Naive B cell (primary cell): ENCODE results near the gene CDADC1. TPM values are rescaled to one million over a fixed set of nuclear protein-coding genes. Genes with fewer than 3 reads are reported as not detected.

Experiments used
- ATAC-seq, 2 donors: fragments of 150-1000 bp; cut with Tn5 transposase; 2 replicates each; pipeline ENCODE4 v1.10.0; 2021; ENCODE audit warnings: low read depth in 2 of 2, mild to moderate bottlenecking in 2 of 2, moderate library complexity in 2 of 2
- DNase-seq: peaks from one replicate; pipeline ENCODE4 v3.0.0; 2022
- H3K27ac Mint-ChIP-seq, 6 donors: one replicate each; pipeline ENCODE4 v1.8.0; 2020 to 2022; ENCODE audit warnings: mild to moderate bottlenecking in 6 of 6, mixed read lengths in 6 of 6, moderate library complexity in 5 of 6, inconsistent platforms in 2 of 6
- H3K27me3 Mint-ChIP-seq, 3 donors: one replicate each; pipeline ENCODE4 v1.8.0; 2021 to 2022; ENCODE audit warnings: mixed read lengths in 3 of 3, mild to moderate bottlenecking in 1 of 3
- H3K36me3 Mint-ChIP-seq, 2 donors: one replicate each; pipeline ENCODE4 v1.8.0; 2020 to 2022; ENCODE audit warnings: mixed read lengths in 2 of 2, inconsistent platforms in 1 of 2, mild to moderate bottlenecking in 1 of 2
- H3K4me1 Mint-ChIP-seq, 3 donors: one replicate each; pipeline ENCODE4 v1.8.0; 2020 to 2022; ENCODE audit warnings: mixed read lengths in 3 of 3, inconsistent platforms in 1 of 3, mild to moderate bottlenecking in 1 of 3, moderate library complexity in 1 of 3
- H3K4me3 Mint-ChIP-seq, 8 donors: one replicate each; pipeline ENCODE4 v1.8.0; 2020 to 2022; ENCODE audit warnings: mild to moderate bottlenecking in 8 of 8, mixed read lengths in 8 of 8, moderate library complexity in 8 of 8, inconsistent platforms in 2 of 8
- H3K9me3 Mint-ChIP-seq, 7 donors: one replicate each; pipeline ENCODE4 v1.8.0; 2020 to 2022; ENCODE audit warnings: mixed read lengths in 7 of 7, mild to moderate bottlenecking in 5 of 7, inconsistent platforms in 2 of 7, moderate library complexity in 1 of 7
- polyA plus RNA-seq, 6 donors: library from polyadenylated mRNA; unstranded; fragments of 300-500 nt; fragmentation: Illumina TruSeq; gene quantifications; one replicate each; pipeline ENCODE4 v1.2.3, GENCODE V29; 2021; ENCODE audit warnings: low read depth in 6 of 6

CDADC1 gene
- polyA plus RNA-seq, 6 donors from 2014 or later, result 1.8 to 8.0 (median 6.0) TPM

DNA sequence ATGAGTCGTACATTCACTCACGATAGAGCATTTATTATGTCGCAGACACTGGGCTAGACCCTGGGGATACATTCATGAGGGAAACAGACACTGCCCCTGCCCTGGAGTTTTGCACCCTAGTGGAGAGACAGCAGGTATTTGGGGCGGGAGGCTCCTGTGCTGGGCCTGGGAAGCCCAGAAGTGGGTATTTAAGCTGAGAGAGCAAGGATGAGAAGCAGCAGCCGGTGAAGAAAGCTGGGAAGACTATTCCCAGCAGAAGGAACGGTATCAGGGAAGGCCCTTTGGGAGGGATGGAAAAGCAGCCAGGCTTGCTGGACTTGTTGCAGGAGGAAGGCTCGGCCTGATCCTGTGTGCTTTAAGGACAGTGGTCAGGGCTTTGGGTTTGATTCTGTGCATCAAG is 54.5 kb downstream of the CDADC1 start:
- Mint-ChIP-seq H3K27me3 (no peaks in the 10 kb centered on the region), H3K9me3 (no peaks in the 10 kb centered on the region), H3K4me1 (peaks cover 14 to 25% (median 25%) of the 10 kb centered on the region in 3 donors), H3K36me3 (no peaks in the 10 kb centered on the region), H3K27ac (peak overlapping the region in 4 of 6 donors; percentile 33 to 83 (median 52)), H3K4me3 (peak overlapping the region in 4 of 8 donors; percentile 37 to 88 (median 52))
- ATAC-seq, result no peak
- DNase-seq, result no peak

- Mint-ChIP-seq H3K36me3 (no peaks in the 10 kb centered on the region), H3K4me1 (peaks cover 14 to 25% (median 25%) of the 10 kb centered on the region in 3 donors), H3K27ac (peak overlapping the region in 1 of 6 donors; percentile 40), H3K9me3 (no peaks in the 10 kb centered on the region), H3K27me3 (no peaks in the 10 kb centered on the region), H3K4me3 (no peak overlapping the region)
- no peak for ATAC-seq
- DNase-seq, result no peak
Measured at GRCh38 chr13:49302817-49303216, 55.1 kb downstream of the CDADC1 start.

DNA sequence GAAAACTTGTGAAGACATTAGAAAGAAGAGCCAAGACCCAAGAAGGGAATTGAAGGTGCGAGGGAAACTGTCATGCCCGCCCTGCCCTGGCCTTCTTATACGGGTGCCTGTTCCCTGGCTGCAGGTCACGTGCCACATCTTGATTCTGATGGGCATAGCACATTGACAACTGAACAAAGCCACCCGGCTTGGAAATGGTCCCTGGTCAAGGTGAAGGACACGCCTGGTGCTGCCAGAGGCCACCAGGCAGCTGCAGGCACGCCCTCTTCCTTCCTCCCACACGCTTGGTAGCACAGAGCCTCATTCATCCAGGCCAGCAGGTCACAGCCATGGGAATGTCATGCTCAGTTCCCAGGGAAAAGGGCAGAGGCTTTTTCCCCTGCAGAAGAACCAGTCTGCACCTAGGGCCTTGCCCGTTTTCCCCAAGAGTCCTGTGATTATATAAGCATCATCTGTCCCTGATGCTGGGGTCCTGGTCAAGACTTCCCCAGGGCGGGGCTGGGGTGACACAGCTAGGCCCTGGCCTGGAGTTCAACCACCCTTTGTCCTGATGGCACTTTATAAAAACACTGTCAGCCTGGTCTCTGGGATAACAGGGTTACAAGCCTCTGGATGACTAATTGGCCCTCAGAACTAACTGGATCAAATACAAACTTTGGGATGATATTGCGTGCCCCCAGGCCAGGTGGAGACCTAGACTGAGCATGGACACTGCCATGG is 56.0 kb downstream of the CDADC1 start:
- DNase-seq, result no peak
- H3K27me3 Mint-ChIP-seq, result no peaks in the 10 kb centered on the region
- peaks cover 14 to 25% (median 25%) of the 10 kb centered on the region in 3 donors for H3K4me1 Mint-ChIP-seq
- ATAC-seq, result no peak
- H3K9me3 Mint-ChIP-seq, result no peaks in the 10 kb centered on the region
- no peak overlapping the region for H3K4me3 Mint-ChIP-seq
- no peaks in the 10 kb centered on the region for H3K36me3 Mint-ChIP-seq
- H3K27ac Mint-ChIP-seq, result peak overlapping the region in 2 of 6 donors; percentile 47 to 86

GRCh38 chr13:49304356-49304755 is 56.6 kb downstream of the CDADC1 start:
- ATAC-seq (no peak), DNase-seq (no peak)
- Mint-ChIP-seq H3K27ac (peak overlapping the region in 1 of 6 donors; percentile 68), H3K4me3 (no peak overlapping the region), H3K4me1 (peaks cover 14 to 25% (median 25%) of the 10 kb centered on the region in 3 donors), H3K9me3 (no peaks in the 10 kb centered on the region), H3K27me3 (no peaks in the 10 kb centered on the region), H3K36me3 (no peaks in the 10 kb centered on the region)

DNA sequence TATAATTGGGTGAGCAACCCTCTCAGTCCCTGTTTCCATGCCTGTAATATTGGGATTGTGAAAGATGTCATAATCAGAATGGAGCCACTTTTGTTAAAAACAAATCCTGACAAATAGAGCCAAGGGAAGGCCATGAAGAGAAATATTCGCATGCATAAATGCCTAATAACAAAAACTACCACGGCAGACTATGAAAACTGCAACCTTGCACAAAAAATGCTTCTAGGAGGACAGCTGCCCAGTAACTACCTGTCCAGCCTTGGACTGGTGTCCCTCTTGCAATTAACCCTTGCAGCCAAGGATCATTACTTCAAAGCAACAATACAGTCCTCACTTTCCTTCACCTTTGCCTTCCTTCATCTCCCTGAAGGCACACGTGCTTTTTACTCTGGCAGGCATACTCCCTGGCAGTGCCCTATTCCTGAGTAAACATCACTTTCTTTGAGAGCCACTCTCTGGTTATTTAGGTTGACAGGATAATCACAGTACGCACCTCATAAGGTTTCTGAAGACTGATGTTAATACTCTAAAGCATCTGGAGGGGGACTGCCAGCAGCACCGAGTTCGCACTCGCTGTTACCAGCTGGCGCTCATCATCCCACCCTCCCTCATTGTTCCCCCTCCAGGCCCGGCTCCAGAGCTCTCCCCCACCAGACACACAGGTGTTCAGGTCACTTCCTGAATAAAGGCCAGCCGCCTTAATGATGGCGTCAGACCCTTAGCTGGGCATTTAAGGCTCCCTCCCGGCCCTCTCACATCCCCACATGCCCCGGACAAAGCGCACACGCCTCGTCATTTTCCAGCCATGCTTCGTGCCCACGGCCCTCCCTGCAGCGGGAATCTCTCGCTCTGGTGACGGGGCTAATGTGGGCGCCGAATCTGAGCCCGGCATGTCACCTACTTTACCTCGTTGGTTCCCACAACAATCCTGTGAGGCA is 57.3 kb downstream of the CDADC1 start:
- peak overlapping the region in 3 of 6 donors; percentile 41 to 49 (median 44) for H3K27ac Mint-ChIP-seq
- no peak for DNase-seq

GRCh38 chr13:49305792-49306425 is 58.2 kb downstream of the CDADC1 start:
- H3K4me3 Mint-ChIP-seq, result no peak overlapping the region
- no peak for DNase-seq
- H3K27me3 Mint-ChIP-seq, result no peaks in the 10 kb centered on the region
- H3K36me3 Mint-ChIP-seq, result no peaks in the 10 kb centered on the region
- no peak for ATAC-seq
- peak overlapping the region in 2 of 6 donors; percentile 44 to 62 for H3K27ac Mint-ChIP-seq
- peaks cover 14 to 25% (median 25%) of the 10 kb centered on the region in 3 donors for H3K4me1 Mint-ChIP-seq
- H3K9me3 Mint-ChIP-seq, result no peaks in the 10 kb centered on the region

More for the DNA sequence above, 57.3 kb downstream of the CDADC1 start:
- H3K9me3 Mint-ChIP-seq, result no peaks in the 10 kb centered on the region
- no peaks in the 10 kb centered on the region for H3K27me3 Mint-ChIP-seq
- no peak for ATAC-seq
- H3K4me1 Mint-ChIP-seq, result peaks cover 14 to 25% (median 25%) of the 10 kb centered on the region in 3 donors
- H3K4me3 Mint-ChIP-seq, result no peak overlapping the region
- no peaks in the 10 kb centered on the region for H3K36me3 Mint-ChIP-seq

- ATAC-seq (no peak), DNase-seq (no peak)
- H3K4me3 Mint-ChIP-seq, result no peak overlapping the region
- no peaks in the 10 kb centered on the region for H3K9me3 Mint-ChIP-seq
- H3K27me3 Mint-ChIP-seq, result no peaks in the 10 kb centered on the region
- no peaks in the 10 kb centered on the region for H3K36me3 Mint-ChIP-seq
- H3K27ac Mint-ChIP-seq, result no peak overlapping the region
- peaks cover 10 to 19% (median 13%) of the 10 kb centered on the region in 3 donors for H3K4me1 Mint-ChIP-seq
Measured at GRCh38 chr13:49307365-49307764, 59.6 kb downstream of the CDADC1 start.

GRCh38 chr13:49308097-49308875 is 60.6 kb downstream of the CDADC1 start:
- DNase-seq, result no peak
- peak overlapping the region in 1 of 6 donors; percentile 45 for H3K27ac Mint-ChIP-seq
- H3K4me3 Mint-ChIP-seq, result no peak overlapping the region
- no peaks in the 10 kb centered on the region for H3K27me3 Mint-ChIP-seq
- ATAC-seq, result no peak
- H3K36me3 Mint-ChIP-seq, result no peaks in the 10 kb centered on the region
- no peaks in the 10 kb centered on the region for H3K9me3 Mint-ChIP-seq
- H3K4me1 Mint-ChIP-seq, result peaks cover 1 to 13% (median 4%) of the 10 kb centered on the region in 3 donors

DNA sequence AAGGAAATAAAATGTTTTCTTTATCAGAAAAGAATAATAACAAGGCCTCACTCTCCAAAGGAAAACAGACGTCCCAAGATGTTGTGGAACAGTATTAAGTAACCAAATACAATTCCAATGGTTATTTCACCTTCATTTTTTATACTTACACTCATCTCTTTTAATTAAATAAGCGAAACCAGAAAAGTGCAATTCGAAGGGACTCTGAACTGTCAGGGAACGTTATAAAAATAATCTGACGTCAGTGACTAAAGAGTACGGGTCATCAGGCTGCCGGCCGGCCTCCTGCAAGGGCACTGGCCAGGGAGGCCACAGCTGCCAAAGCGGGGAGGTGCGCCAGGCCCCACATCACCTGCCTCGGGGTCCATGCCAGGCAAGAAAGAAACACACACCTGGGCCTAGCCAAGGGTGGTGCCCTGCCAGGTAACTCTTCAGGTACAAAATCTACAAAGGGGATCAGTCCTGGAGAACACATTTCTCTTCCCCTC is 61.2 kb downstream of the CDADC1 start:
- DNase-seq (no peak), ATAC-seq (no peak)
- no peaks in the 10 kb centered on the region for H3K36me3 Mint-ChIP-seq
- H3K4me3 Mint-ChIP-seq, result no peak overlapping the region
- no peak overlapping the region for H3K27ac Mint-ChIP-seq
- peaks cover 0 to 9% (median 0%) of the 10 kb centered on the region in 3 donors for H3K4me1 Mint-ChIP-seq
- no peaks in the 10 kb centered on the region for H3K27me3 Mint-ChIP-seq
- H3K9me3 Mint-ChIP-seq, result no peaks in the 10 kb centered on the region

DNA sequence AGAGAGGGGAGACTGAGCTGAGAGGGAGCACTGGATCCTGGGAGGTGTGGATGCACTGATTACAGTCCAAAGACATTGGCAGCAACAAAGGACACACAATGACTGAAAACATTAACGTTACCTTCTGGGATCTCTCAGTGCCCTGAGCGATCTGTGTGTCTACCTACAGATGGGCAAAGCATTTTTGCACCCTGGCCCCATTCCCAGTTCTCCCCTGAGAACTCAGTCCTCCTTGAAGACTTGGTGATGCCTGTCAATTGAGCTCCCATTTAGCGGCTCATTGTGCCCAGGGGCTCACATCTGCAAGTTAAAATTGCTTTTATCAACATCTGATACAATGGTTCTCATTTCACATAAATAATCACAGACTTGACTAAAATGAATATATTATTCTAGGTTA is 62.5 kb downstream of the CDADC1 start:
- DNase-seq, result no peak
- ATAC-seq, result no peak
- H3K27ac Mint-ChIP-seq, result peak overlapping the region in 1 of 6 donors; percentile 59
- H3K4me1 Mint-ChIP-seq, result peaks cover 0 to 9% (median 0%) of the 10 kb centered on the region in 3 donors
- no peaks in the 10 kb centered on the region for H3K9me3 Mint-ChIP-seq
- no peaks in the 10 kb centered on the region for H3K36me3 Mint-ChIP-seq
- no peak overlapping the region for H3K4me3 Mint-ChIP-seq
- H3K27me3 Mint-ChIP-seq, result no peaks in the 10 kb centered on the region

DNA sequence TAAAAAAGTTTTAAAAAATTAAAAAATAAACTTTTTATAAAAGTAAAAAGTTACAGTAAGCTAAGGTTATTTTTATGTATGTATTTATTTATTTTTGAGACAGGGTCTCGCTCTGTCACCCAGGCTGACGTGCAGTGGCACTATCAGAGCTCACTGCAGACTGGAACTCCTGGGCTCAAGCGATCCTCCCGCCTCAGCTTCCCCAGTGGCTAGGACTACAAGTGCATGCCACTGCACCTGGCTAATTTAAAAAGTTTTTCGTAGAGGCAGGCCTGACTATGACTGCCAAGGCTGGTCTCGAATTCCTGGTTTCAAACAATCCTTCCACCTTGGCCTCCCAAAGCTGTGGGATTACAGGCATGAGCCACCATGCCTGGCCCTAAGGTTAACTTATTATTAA is 64.1 kb downstream of the CDADC1 start:
- ATAC-seq (no peak), DNase-seq (no peak)
- Mint-ChIP-seq H3K27ac (no peak overlapping the region), H3K36me3 (no peaks in the 10 kb centered on the region), H3K4me3 (no peak overlapping the region), H3K9me3 (no peaks in the 10 kb centered on the region), H3K4me1 (no peaks in the 10 kb centered on the region), H3K27me3 (no peaks in the 10 kb centered on the region)

- H3K27ac Mint-ChIP-seq, result no peak overlapping the region
Measured at GRCh38 chr13:49314344-49314882, 66.7 kb downstream of the CDADC1 start.

More at GRCh38 chr13:49314344-49314882, 66.7 kb downstream of the CDADC1 start:
- no peaks in the 10 kb centered on the region for H3K9me3 Mint-ChIP-seq
- no peak overlapping the region for H3K4me3 Mint-ChIP-seq
- H3K4me1 Mint-ChIP-seq, result no peaks in the 10 kb centered on the region
- no peaks in the 10 kb centered on the region for H3K27me3 Mint-ChIP-seq
- H3K36me3 Mint-ChIP-seq, result no peaks in the 10 kb centered on the region
- DNase-seq (no peak), ATAC-seq (no peak)
